Measurements from ENCODE around the gene SYCP2L.
"Not testable (repeated sequence)": the region's sequence is repeated elsewhere in the genome, so short reads cannot be mapped to it uniquely, and the experiment has no call there.

SYCP2L gene

GRCh38 chr6:10847684-10848083, 39.2 kb upstream of the SYCP2L start:
- no peak for DNase-seq

GRCh38 chr6:10849901-10850300, 37.0 kb upstream of the SYCP2L start:
- peaks cover 0 to 3% (median 0%) of the 10 kb centered on the region in 3 donors for H3K36me3 ChIP-seq
- H3K27me3 ChIP-seq: no peaks in the 10 kb centered on the region
- intact Hi-C loops (cut with DNase I; ENCODE audit: low total_unique reads): no loop called here
- H3K27ac ChIP-seq: no peak overlapping the region
- H3K4me3 ChIP-seq: no peak overlapping the region
- no peaks in the 10 kb centered on the region for H3K4me1 ChIP-seq
- DNase-seq: no peak
- H3K9me3 ChIP-seq: peaks cover 0 to 3% (median 0%) of the 10 kb centered on the region in 3 donors
- TF ChIP-seq CTCF (IDR thresholded peaks at IDR 0.05): no peak

More at GRCh38 chr6:10847684-10848083, 39.2 kb upstream of the SYCP2L start:
- Histone ChIP-seq H3K27ac (no peak overlapping the region), H3K4me3 (no peak overlapping the region), H3K27me3 (no peaks in the 10 kb centered on the region), H3K4me1 (no peaks in the 10 kb centered on the region), H3K36me3 (no peaks in the 10 kb centered on the region), H3K9me3 (peaks cover 0 to 8% (median 0%) of the 10 kb centered on the region in 3 donors)
- intact Hi-C loops (cut with DNase I; ENCODE audit: low total_unique reads): no loop called here
- TF ChIP-seq CTCF (IDR thresholded peaks at IDR 0.05): no peak

- TF ChIP-seq CTCF (IDR thresholded peaks at IDR 0.05): no peak
- no peak for DNase-seq
- peaks cover 0 to 3% (median 0%) of the 10 kb centered on the region in 3 donors for H3K36me3 ChIP-seq
- H3K27ac ChIP-seq: no peak overlapping the region
- peaks cover 0 to 3% (median 0%) of the 10 kb centered on the region in 3 donors for H3K9me3 ChIP-seq
- no peaks in the 10 kb centered on the region for H3K4me1 ChIP-seq
- H3K4me3 ChIP-seq: no peak overlapping the region
- intact Hi-C loops (cut with DNase I; ENCODE audit: low total_unique reads): no loop called here
- no peaks in the 10 kb centered on the region for H3K27me3 ChIP-seq
Measured at GRCh38 chr6:10850728-10851127, 36.1 kb upstream of the SYCP2L start.

- no peak for TF ChIP-seq CTCF (IDR thresholded peaks at IDR 0.05)
- no peaks in the 10 kb centered on the region for H3K27me3 ChIP-seq
- no peaks in the 10 kb centered on the region for H3K4me1 ChIP-seq
- H3K36me3 ChIP-seq: peaks cover 0 to 3% (median 0%) of the 10 kb centered on the region in 3 donors
- intact Hi-C loops (cut with DNase I; ENCODE audit: low total_unique reads): no loop called here
- no peak overlapping the region for H3K27ac ChIP-seq
- H3K9me3 ChIP-seq: peaks cover 0 to 3% (median 0%) of the 10 kb centered on the region in 3 donors
- no peak overlapping the region for H3K4me3 ChIP-seq
- no peak for DNase-seq
Measured at GRCh38 chr6:10852361-10852960, 34.4 kb upstream of the SYCP2L start.

GRCh38 chr6:10853849-10854300, 33.0 kb upstream of the SYCP2L start:
- DNase-seq; H3K9me3 ChIP-seq; H3K4me1 ChIP-seq; H3K36me3 ChIP-seq; intact Hi-C loops (cut with DNase I; ENCODE audit: low total_unique reads); H3K27ac ChIP-seq; H3K4me3 ChIP-seq; H3K27me3 ChIP-seq: not testable (repeated sequence)

- H3K4me1 ChIP-seq: no peaks in the 10 kb centered on the region
- peaks cover 0 to 3% (median 0%) of the 10 kb centered on the region in 3 donors for H3K9me3 ChIP-seq
- no peak overlapping the region for H3K27ac ChIP-seq
- TF ChIP-seq CTCF (IDR thresholded peaks at IDR 0.05): no peak
- H3K36me3 ChIP-seq: peaks cover 0 to 3% (median 0%) of the 10 kb centered on the region in 3 donors
- no peak overlapping the region for H3K4me3 ChIP-seq
- DNase-seq: no peak
- intact Hi-C loops (cut with DNase I; ENCODE audit: low total_unique reads): no loop called here
- no peaks in the 10 kb centered on the region for H3K27me3 ChIP-seq
Measured at GRCh38 chr6:10854922-10855632, 31.8 kb upstream of the SYCP2L start.

Data from tibial artery (tissue), 4 donors.